Astrocyte (in vitro differentiated cells and primary cell): ENCODE data around the gene KLC4. TPM values are rescaled to one million over a fixed set of nuclear protein-coding genes. Genes with fewer than 3 reads are reported as not detected.
A peak's percentile ranks its signal among the peaks of the same experiment; 100 is the strongest.

Experiments
- DNase-seq: peaks from one replicate; pipeline ENCODE4 v3.0.0-alpha.2; 2010; ENCODE audit warnings: low read depth
- FAIRE-seq: peaks from 2 replicates; lab custom pipeline; 2011; peaks lifted over from hg19 to GRCh38; lab: Jason Lieb, UNC
- H2AFZ ChIP-seq: 2 replicates; pipeline ENCODE4 v1.6.0; 2012; ENCODE audit warnings: low read depth, low read length, inconsistent platforms
- H3K27ac ChIP-seq: 2 replicates; pipeline ENCODE4 v1.5.1; 2011; ENCODE audit warnings: low read depth, low read length, inconsistent platforms
- H3K27me3 ChIP-seq: 2 replicates; pipeline ENCODE4 v1.6.0; 2011; ENCODE audit warnings: low read length, inconsistent platforms; ENCODE audit not compliant: insufficient read depth
- H3K36me3 ChIP-seq: 2 replicates; pipeline ENCODE4 v1.5.1; 2011; ENCODE audit warnings: low read length, inconsistent platforms; ENCODE audit not compliant: insufficient read depth
- H3K4me1 ChIP-seq: 2 replicates; pipeline ENCODE4 v1.5.1; 2011; ENCODE audit warnings: low read length, inconsistent platforms; ENCODE audit not compliant: insufficient read depth
- H3K4me2 ChIP-seq: 2 replicates; pipeline ENCODE4 v1.6.0; 2012; ENCODE audit warnings: low read length, inconsistent platforms
- H3K4me3 ChIP-seq: 2 replicates; pipeline ENCODE4 v1.5.1; 2011; ENCODE audit warnings: low read depth, mild to moderate bottlenecking, low read length, inconsistent platforms; ENCODE audit not compliant: insufficient read depth
- H3K79me2 ChIP-seq: 2 replicates; pipeline ENCODE4 v1.6.0; 2012; ENCODE audit warnings: mild to moderate bottlenecking, low read length, inconsistent platforms; ENCODE audit not compliant: insufficient read depth
- H3K9ac ChIP-seq: 2 replicates; pipeline ENCODE4 v1.6.0; 2012; ENCODE audit warnings: mild to moderate bottlenecking, low read length, inconsistent platforms
- H3K9me3 ChIP-seq: 2 replicates; pipeline ENCODE4 v1.5.1; 2012; ENCODE audit warnings: low read depth, mild to moderate bottlenecking, low read length, inconsistent platforms; ENCODE audit not compliant: insufficient read depth
- H4K20me1 ChIP-seq: 2 replicates; pipeline ENCODE4 v1.6.0; 2012; ENCODE audit warnings: low read length, inconsistent platforms; ENCODE audit not compliant: insufficient read depth
- H3K27ac Mint-ChIP-seq: one replicate; pipeline ENCODE4 v1.8.0; 2021; ENCODE audit warnings: mild to moderate bottlenecking, mixed read lengths; ENCODE audit not compliant: unreplicated experiment
- H3K27me3 Mint-ChIP-seq: one replicate; pipeline ENCODE4 v1.8.0; 2021; ENCODE audit warnings: low read depth, mixed read lengths; ENCODE audit not compliant: unreplicated experiment
- H3K36me3 Mint-ChIP-seq: one replicate; pipeline ENCODE4 v1.8.0; 2021; ENCODE audit warnings: low read depth, mixed read lengths; ENCODE audit not compliant: unreplicated experiment
- H3K4me1 Mint-ChIP-seq: one replicate; pipeline ENCODE4 v1.8.0; 2021; ENCODE audit warnings: low read depth, mixed read lengths; ENCODE audit not compliant: unreplicated experiment
- H3K4me3 Mint-ChIP-seq: one replicate; pipeline ENCODE4 v1.8.0; 2021; ENCODE audit warnings: mild to moderate bottlenecking, moderate library complexity, mixed read lengths; ENCODE audit not compliant: unreplicated experiment
- H3K9me3 Mint-ChIP-seq: one replicate; pipeline ENCODE4 v1.8.0; 2021; ENCODE audit warnings: mild to moderate bottlenecking, mixed read lengths; ENCODE audit not compliant: unreplicated experiment
- EZH2 ChIP-seq: IDR thresholded peaks from 2 replicates; pipeline ENCODE4 v1.6.1; 2012; ENCODE audit warnings: mild to moderate bottlenecking, low read length, inconsistent platforms; ENCODE audit not compliant: insufficient read depth
- total RNA-seq: library from RNA; stranded (reverse); gene quantifications from 2 replicates; pipeline ENCODE4 v1.2.1, GENCODE V29; 2021
- TF ChIP-seq, protein P1 (sequence below): IDR thresholded peaks from 2 replicates; pipeline ENCODE4 v1.5.1; 2011; ENCODE audit warnings: low read depth, mild to moderate bottlenecking, inconsistent platforms, low read length, moderate library complexity; ENCODE audit not compliant: insufficient read depth

The KLC4 gene
- total RNA-seq, 1 donor from 2014 or later = 35.4 TPM

DNA sequence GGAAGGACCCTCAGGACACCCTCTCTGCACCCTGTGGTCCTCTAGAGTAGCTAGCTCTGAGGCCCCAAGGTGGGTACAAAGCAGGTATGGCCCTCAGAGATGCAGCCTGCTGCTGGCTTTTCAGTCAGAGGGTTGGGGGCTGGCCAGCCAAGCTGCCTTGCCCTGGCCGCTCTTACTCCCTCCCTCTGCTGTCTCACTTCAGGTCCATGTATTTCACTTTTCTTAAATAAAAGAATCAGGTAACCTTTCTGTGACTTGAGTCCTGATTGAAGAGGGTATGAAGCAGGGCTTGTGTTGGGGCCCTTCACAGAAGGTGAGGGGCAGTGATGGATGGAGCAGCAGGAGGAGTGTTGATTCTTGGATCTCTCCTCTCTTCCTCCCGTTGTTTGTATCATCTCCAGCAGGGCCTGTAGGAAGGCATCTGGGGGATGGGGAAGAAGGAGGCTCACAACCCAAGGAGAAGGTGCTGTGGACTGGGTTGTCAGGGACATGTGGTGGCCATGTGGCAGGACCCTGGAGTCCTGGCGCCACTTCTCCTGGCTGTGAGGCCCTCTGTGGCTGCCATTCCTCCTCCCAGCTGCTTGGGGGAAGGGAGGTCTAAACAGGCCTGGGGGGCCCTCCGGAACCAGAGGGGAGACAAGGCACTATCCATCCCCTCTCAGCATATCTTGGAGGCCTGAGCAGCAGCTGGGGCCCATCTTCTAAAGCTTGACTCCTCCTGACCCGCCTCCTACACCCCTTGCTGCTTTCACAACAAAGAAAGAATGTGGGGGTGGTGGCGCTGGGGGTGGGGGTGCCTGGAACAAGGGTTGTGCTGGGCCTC lies 15.6 kb downstream of the KLC4 start:
- DNase-seq (no peak), FAIRE-seq (no peak)
- H4K20me1 ChIP-seq = peaks cover 26% of the 10 kb centered on the region
- H2AFZ ChIP-seq = no peak overlapping the region
- Mint-ChIP-seq H3K4me3 (peak overlapping the region; percentile 80), H3K27ac (peak overlapping the region; percentile 83), H3K36me3 (peaks cover 6% of the 10 kb centered on the region), H3K27me3 (no peaks in the 10 kb centered on the region), H3K4me1 (peaks cover 35% of the 10 kb centered on the region), H3K9me3 (no peaks in the 10 kb centered on the region)
- peak overlapping the region; percentile 72 for H3K9ac ChIP-seq
- no peaks in the 10 kb centered on the region for H3K36me3 ChIP-seq
- H3K27me3 ChIP-seq = no peaks in the 10 kb centered on the region
- peaks cover 29% of the 10 kb centered on the region for H3K4me1 ChIP-seq
- TF ChIP-seq, protein P1, sequence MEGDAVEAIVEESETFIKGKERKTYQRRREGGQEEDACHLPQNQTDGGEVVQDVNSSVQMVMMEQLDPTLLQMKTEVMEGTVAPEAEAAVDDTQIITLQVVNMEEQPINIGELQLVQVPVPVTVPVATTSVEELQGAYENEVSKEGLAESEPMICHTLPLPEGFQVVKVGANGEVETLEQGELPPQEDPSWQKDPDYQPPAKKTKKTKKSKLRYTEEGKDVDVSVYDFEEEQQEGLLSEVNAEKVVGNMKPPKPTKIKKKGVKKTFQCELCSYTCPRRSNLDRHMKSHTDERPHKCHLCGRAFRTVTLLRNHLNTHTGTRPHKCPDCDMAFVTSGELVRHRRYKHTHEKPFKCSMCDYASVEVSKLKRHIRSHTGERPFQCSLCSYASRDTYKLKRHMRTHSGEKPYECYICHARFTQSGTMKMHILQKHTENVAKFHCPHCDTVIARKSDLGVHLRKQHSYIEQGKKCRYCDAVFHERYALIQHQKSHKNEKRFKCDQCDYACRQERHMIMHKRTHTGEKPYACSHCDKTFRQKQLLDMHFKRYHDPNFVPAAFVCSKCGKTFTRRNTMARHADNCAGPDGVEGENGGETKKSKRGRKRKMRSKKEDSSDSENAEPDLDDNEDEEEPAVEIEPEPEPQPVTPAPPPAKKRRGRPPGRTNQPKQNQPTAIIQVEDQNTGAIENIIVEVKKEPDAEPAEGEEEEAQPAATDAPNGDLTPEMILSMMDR = no peak
- TF ChIP-seq EZH2 = no peak
- H3K4me3 ChIP-seq = no peak overlapping the region
- H3K9me3 ChIP-seq = no peaks in the 10 kb centered on the region
- peak overlapping the region; percentile 89 for H3K4me2 ChIP-seq
- peak overlapping the region; percentile 81 for H3K27ac ChIP-seq
- peaks cover 39% of the 10 kb centered on the region for H3K79me2 ChIP-seq

DNA sequence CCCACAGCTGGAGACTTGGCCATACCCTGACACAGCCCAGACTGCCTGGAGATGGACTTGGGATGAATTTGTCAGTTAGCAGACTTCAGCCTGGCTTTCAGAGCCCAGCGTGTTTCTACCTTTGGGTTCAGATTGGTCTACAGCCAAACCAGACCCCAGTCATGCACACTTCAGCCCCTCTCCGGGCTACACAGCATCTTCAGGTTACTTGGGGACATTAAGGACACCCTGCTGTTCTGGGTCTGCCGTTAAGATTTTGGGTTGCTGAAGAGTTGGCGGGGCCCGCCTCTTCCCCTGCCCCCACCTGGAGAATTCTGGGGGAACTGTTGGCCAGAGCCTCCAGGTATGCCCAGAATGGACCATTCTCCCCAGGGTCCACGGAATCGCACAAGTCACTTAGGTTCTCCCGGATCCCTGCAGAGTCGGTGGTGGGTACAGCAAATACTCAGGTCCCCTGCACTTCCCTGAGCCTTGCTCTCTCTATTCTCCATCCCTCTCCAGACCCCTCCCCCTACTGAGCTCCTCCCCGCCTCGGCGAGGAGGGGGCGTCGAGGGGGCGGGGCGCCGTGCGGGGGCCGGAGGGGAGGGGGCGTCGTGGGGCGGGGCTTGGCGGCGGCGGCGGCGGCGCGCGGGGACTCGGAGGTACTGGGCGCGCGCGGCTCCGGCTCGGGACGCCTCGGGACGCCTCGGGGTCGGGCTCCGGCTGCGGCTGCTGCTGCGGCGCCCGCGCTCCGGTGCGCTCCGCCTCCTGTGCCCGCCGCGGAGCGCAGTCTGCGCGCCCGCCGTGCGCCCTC lies 16.4 kb downstream of the KLC4 start, which contains the start of gene PTK7:
PTK7 (plus strand) TSS at position 645 of the 794 bp plus-strand sequence. CDS start 175 bp downstream, outside the sequence.
- H3K27ac Mint-ChIP-seq = peak within 1 kb of the TSS; percentile 83
- Histone ChIP-seq H3K27ac (peak within 1 kb of the TSS; percentile 91), H3K27me3 (no peaks in the 10 kb centered on the region), H3K9ac (peak within 1 kb of the TSS; percentile 99), H3K9me3 (no peaks in the 10 kb centered on the region), H3K36me3 (no peaks in the 10 kb centered on the region), H3K4me1 (peaks cover 29% of the 10 kb centered on the region), H3K4me2 (peak within 1 kb of the TSS; percentile 97), H4K20me1 (peaks cover 28% of the 10 kb centered on the region), H3K79me2 (peaks cover 47% of the 10 kb centered on the region), H3K4me3 (peak within 1 kb of the TSS; percentile 98), H2AFZ (peak within 1 kb of the TSS; percentile 64)
- TF ChIP-seq EZH2 = no peak
- TF ChIP-seq, protein P1 = no peak
- H3K27me3 Mint-ChIP-seq = no peaks in the 10 kb centered on the region
- no peaks in the 10 kb centered on the region for H3K9me3 Mint-ChIP-seq
- FAIRE-seq (no peak), DNase-seq (no peak)
- H3K4me1 Mint-ChIP-seq = peaks cover 32% of the 10 kb centered on the region
- H3K4me3 Mint-ChIP-seq = peak within 1 kb of the TSS; percentile 92
- peaks cover 7% of the 10 kb centered on the region for H3K36me3 Mint-ChIP-seq
